H9 (cell line): ENCODE results near the gene TCF4. TPM values are rescaled to one million over a fixed set of nuclear protein-coding genes. Genes with fewer than 3 reads are reported as not detected.

ENCODE experiments used
- DNase-seq: peaks from one replicate; pipeline ENCODE4 v3.0.0-alpha.2; 2017
- H2AFZ ChIP-seq: one replicate; pipeline ENCODE4 v1.6.1; 2013; ENCODE audit warnings: mild to moderate bottlenecking, low read length, control low read depth, moderate library complexity
- H2AK5ac ChIP-seq: 2 replicates; pipeline ENCODE4 v1.6.1; 2013; ENCODE audit warnings: low read length, control low read depth, mixed read lengths; ENCODE audit not compliant: insufficient read length
- H2BK120ac ChIP-seq: one replicate; pipeline ENCODE4 v1.6.1; 2013; ENCODE audit warnings: low read depth, mild to moderate bottlenecking, low read length, control low read depth, inconsistent platforms; ENCODE audit not compliant: poor library complexity, severe bottlenecking
- H2BK12ac ChIP-seq: 2 replicates; pipeline ENCODE4 v1.6.1; 2013; ENCODE audit warnings: low read length, control low read depth, mixed read lengths, low read depth; ENCODE audit not compliant: insufficient read length
- H2BK15ac ChIP-seq: 2 replicates; pipeline ENCODE4 v1.6.1; 2013; ENCODE audit warnings: low read depth, low read length, control low read depth
- H2BK20ac ChIP-seq: one replicate; pipeline ENCODE4 v1.6.1; 2013; ENCODE audit warnings: low read depth, mild to moderate bottlenecking, low read length, control low read depth, inconsistent platforms; ENCODE audit not compliant: poor library complexity, severe bottlenecking
- H2BK5ac ChIP-seq: 2 replicates; pipeline ENCODE4 v1.6.1; 2013; ENCODE audit warnings: low read length, control low read depth, mixed read lengths; ENCODE audit not compliant: insufficient read length
- H3K14ac ChIP-seq: 2 replicates; pipeline ENCODE4 v1.6.1; 2013; ENCODE audit warnings: low read length, control low read depth; ENCODE audit not compliant: insufficient read depth
- H3K18ac ChIP-seq: 2 replicates; pipeline ENCODE4 v1.6.1; 2013; ENCODE audit warnings: low read depth, mild to moderate bottlenecking, mixed read lengths, low read length, control low read depth; ENCODE audit not compliant: insufficient read length
- H3K23ac ChIP-seq: 2 replicates; pipeline ENCODE4 v1.6.1; 2013; ENCODE audit warnings: low read length, control low read depth, mixed read lengths, low read depth; ENCODE audit not compliant: insufficient read length
- H3K23me2 ChIP-seq: 2 replicates; pipeline ENCODE4 v1.6.1; 2013; ENCODE audit warnings: low read depth, mild to moderate bottlenecking, mixed read lengths, low read length, control low read depth; ENCODE audit not compliant: insufficient read length, poor library complexity, severe bottlenecking
- H3K27ac ChIP-seq: 2 replicates; pipeline ENCODE4 v1.5.1; 2013; ENCODE audit warnings: low read length, control low read depth, mixed read lengths, low read depth; ENCODE audit not compliant: insufficient read length
- H3K27me3 ChIP-seq: 2 replicates; pipeline ENCODE4 v1.6.1; 2013; ENCODE audit warnings: low read length, control low read depth, inconsistent platforms; ENCODE audit not compliant: insufficient read depth
- H3K4ac ChIP-seq: 2 replicates; pipeline ENCODE4 v1.6.1; 2013; ENCODE audit warnings: low read depth, mild to moderate bottlenecking, control low read depth, inconsistent platforms, low read length, moderate library complexity
- H3K4me1 ChIP-seq: 2 replicates; pipeline ENCODE4 v1.6.1; 2013; ENCODE audit warnings: low read length, control low read depth, inconsistent platforms; ENCODE audit not compliant: insufficient read depth
- H3K4me2 ChIP-seq: 2 replicates; pipeline ENCODE4 v1.6.1; 2013; ENCODE audit warnings: low read length, control low read depth, mixed read lengths; ENCODE audit not compliant: insufficient read length, insufficient read depth
- H3K56ac ChIP-seq: 2 replicates; pipeline ENCODE4 v1.6.1; 2013; ENCODE audit warnings: low read depth, mild to moderate bottlenecking, mixed read lengths, low read length, control low read depth; ENCODE audit not compliant: insufficient read length
- H3K79me1 ChIP-seq: 2 replicates; pipeline ENCODE4 v1.6.1; 2013; ENCODE audit warnings: low read depth, mild to moderate bottlenecking, moderate library complexity, low read length, control low read depth, inconsistent platforms; ENCODE audit not compliant: insufficient read depth, poor library complexity, severe bottlenecking
- H3K79me2 ChIP-seq: 2 replicates; pipeline ENCODE4 v1.6.1; 2013; ENCODE audit warnings: low read length, control low read depth, inconsistent platforms; ENCODE audit not compliant: insufficient read depth
- H3K9ac ChIP-seq: 2 replicates; pipeline ENCODE4 v1.6.1; 2013; ENCODE audit warnings: low read length, control low read depth, mixed read lengths; ENCODE audit not compliant: insufficient read length; ENCODE audit errors: extremely low read depth
- H3K9me3 ChIP-seq: one replicate; pipeline ENCODE4 v1.6.1; 2013; ENCODE audit warnings: low read depth, low read length, inconsistent platforms; ENCODE audit not compliant: control insufficient read depth
- H3T11ph ChIP-seq: one replicate; pipeline ENCODE4 v1.6.1; 2013; ENCODE audit warnings: mild to moderate bottlenecking, low read length, control low read depth, inconsistent platforms
- H4K20me1 ChIP-seq: one replicate; pipeline ENCODE4 v1.6.1; 2013; ENCODE audit not compliant: control insufficient read depth, insufficient read length, insufficient read depth
- H4K5ac ChIP-seq: 2 replicates; pipeline ENCODE4 v1.6.1; 2013; ENCODE audit warnings: low read depth, mild to moderate bottlenecking, mixed read lengths, low read length, control low read depth; ENCODE audit not compliant: insufficient read length
- H4K8ac ChIP-seq: replicated peaks from 2 replicates; pipeline ENCODE4 v1.6.1; 2013; ENCODE audit warnings: low read length, control low read depth, mixed read lengths, low read depth; ENCODE audit not compliant: insufficient read length
- H4K91ac ChIP-seq: 2 replicates; pipeline ENCODE4 v1.6.1; 2013; ENCODE audit warnings: low read depth, mild to moderate bottlenecking, moderate library complexity, mixed read lengths, low read length, control low read depth; ENCODE audit not compliant: insufficient read length
- H3K27ac Mint-ChIP-seq, 3 experiments: 2 replicates in 2 of 3; 3 replicates in 1 of 3; pipeline ENCODE4 v1.8.0; 2020 to 2021; ENCODE audit warnings: mixed read lengths in 3 of 3, mild to moderate bottlenecking in 1 of 3, moderate library complexity in 1 of 3
- H3K27me3 Mint-ChIP-seq: 2 replicates; pipeline ENCODE4 v1.8.0; 2021; ENCODE audit warnings: low read depth, mild to moderate bottlenecking, moderate library complexity, mixed read lengths
- H3K36me3 Mint-ChIP-seq, 3 experiments: 2 replicates in 2 of 3; 3 replicates in 1 of 3; pipeline ENCODE4 v1.8.0; 2020 to 2021; ENCODE audit warnings: low read depth in 3 of 3, mixed read lengths in 3 of 3; ENCODE audit not compliant: insufficient read depth in 1 of 3
- H3K4me1 Mint-ChIP-seq, 2 experiments: 2 replicates each; pipeline ENCODE4 v1.8.0; 2020; ENCODE audit warnings: mixed read lengths in 2 of 2
- H3K4me3 Mint-ChIP-seq, 2 experiments: 2 replicates in 1 of 2; 3 replicates in 1 of 2; pipeline ENCODE4 v1.8.0; 2020 to 2021; ENCODE audit warnings: mild to moderate bottlenecking in 2 of 2, mixed read lengths in 2 of 2, moderate library complexity in 1 of 2
- H3K9me3 Mint-ChIP-seq, 2 experiments: 2 replicates in 1 of 2; 3 replicates in 1 of 2; pipeline ENCODE4 v1.8.0; 2020; ENCODE audit warnings: mild to moderate bottlenecking in 2 of 2, mixed read lengths in 2 of 2, moderate library complexity in 1 of 2
- WGBS: extraction: QIAGEN DNeasy Blood & Tissue Kit; methylation state at CpG from one replicate; pipeline ENCODE4 v1.1.7; 2013; ENCODE audit warnings: missing lambda C conversion rate, low lambda C conversion rate, mixed read lengths; ENCODE audit not compliant: insufficient read length; ENCODE audit errors: extremely low coverage; 5-methylcytosine and 5-hydroxymethylcytosine counted together
- total RNA-seq: library from RNA; stranded (reverse); gene quantifications from 2 replicates; pipeline ENCODE4 v1.2.1, GENCODE V29; 2021
- TF ChIP-seq, protein P1 (sequence below): fragments of 200-600 bp; sonication (generic); conservative IDR thresholded peaks from 3 replicates; pipeline ENCODE4 v1.8.0; 2021; ENCODE audit warnings: antibody characterized with exemption, mild to moderate bottlenecking

Gene TCF4
- total RNA-seq, 1 experiment from 2014 or later = 99.4 TPM

DNA sequence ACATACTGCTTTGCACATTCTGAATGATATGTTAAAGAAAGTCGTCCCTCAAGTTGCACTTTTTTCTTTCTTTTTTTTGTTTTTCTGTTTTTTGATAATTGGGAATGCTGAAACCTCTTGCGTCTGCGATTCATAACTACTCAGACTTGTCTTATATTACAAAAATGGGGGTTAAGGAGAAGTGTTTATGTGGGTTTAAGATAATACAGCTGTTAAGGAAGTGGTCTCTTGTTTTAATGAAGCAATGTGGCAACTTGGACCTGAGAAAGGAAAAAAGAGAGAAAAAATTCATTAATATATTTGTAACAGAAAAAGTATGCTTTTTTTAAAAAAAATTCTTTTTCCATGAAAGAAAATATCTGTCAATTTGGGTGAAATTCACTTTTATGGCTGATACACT lies 360.2 kb downstream of the TCF4 start:
- Histone ChIP-seq H4K5ac (no peak overlapping the region), H2BK20ac (no peak overlapping the region), H3K27me3 (no peaks in the 10 kb centered on the region), H2BK5ac (no peak overlapping the region), H3K9me3 (no peaks in the 10 kb centered on the region), H3K18ac (no peak overlapping the region), H2AFZ (no peak overlapping the region), H4K91ac (no peak overlapping the region), H2BK120ac (no peak overlapping the region), H3K23ac (no peak overlapping the region), H4K8ac (no peak overlapping the region), H2AK5ac (no peak overlapping the region), H3K4me1 (no peaks in the 10 kb centered on the region), H3K4me2 (no peak overlapping the region), H3K4ac (no peak overlapping the region), H3K79me1 (no peaks in the 10 kb centered on the region), H3K23me2 (no peaks in the 10 kb centered on the region), H2BK15ac (no peak overlapping the region), H3T11ph (no peak overlapping the region), H3K56ac (no peak overlapping the region), H3K79me2 (no peaks in the 10 kb centered on the region), H2BK12ac (no peak overlapping the region), H3K27ac (no peak overlapping the region), H4K20me1 (no peaks in the 10 kb centered on the region), H3K9ac (no peak overlapping the region), H3K14ac (no peak overlapping the region)
- Mint-ChIP-seq H3K4me1 (peaks cover 12 to 16% of the 10 kb centered on the region in 2 experiments), H3K36me3 (peaks cover 30 to 68% (median 64%) of the 10 kb centered on the region in 3 experiments; a peak in 6 of 7 replicates), H3K27me3 (no peaks in the 10 kb centered on the region), H3K4me3 (no peak overlapping the region), H3K9me3 (no peaks in the 10 kb centered on the region), H3K27ac (peak overlapping the region in 1 of 3 experiments; percentile 95; a peak in 3 of 7 replicates)
- no CpG with 5 or more reads among the region's 3 CpGs for WGBS
- TF ChIP-seq, protein P1, sequence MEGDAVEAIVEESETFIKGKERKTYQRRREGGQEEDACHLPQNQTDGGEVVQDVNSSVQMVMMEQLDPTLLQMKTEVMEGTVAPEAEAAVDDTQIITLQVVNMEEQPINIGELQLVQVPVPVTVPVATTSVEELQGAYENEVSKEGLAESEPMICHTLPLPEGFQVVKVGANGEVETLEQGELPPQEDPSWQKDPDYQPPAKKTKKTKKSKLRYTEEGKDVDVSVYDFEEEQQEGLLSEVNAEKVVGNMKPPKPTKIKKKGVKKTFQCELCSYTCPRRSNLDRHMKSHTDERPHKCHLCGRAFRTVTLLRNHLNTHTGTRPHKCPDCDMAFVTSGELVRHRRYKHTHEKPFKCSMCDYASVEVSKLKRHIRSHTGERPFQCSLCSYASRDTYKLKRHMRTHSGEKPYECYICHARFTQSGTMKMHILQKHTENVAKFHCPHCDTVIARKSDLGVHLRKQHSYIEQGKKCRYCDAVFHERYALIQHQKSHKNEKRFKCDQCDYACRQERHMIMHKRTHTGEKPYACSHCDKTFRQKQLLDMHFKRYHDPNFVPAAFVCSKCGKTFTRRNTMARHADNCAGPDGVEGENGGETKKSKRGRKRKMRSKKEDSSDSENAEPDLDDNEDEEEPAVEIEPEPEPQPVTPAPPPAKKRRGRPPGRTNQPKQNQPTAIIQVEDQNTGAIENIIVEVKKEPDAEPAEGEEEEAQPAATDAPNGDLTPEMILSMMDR = no peak
- DNase-seq = no peak
